Body of pancreas (tissue), 4 donors: Measurements from ENCODE around the gene NEO1. TPM values are rescaled to one million over a fixed set of nuclear protein-coding genes. Genes with fewer than 3 reads are reported as not detected.

Source experiments
- ATAC-seq: fragments of 150-250 bp; one replicate; pipeline ENCODE4 v1.9.1; 2016
- DNase-seq, 4 donors: peaks; one replicate each; pipeline ENCODE4 v3.0.0-alpha.2; 2019
- H3K27ac ChIP-seq, 4 donors: fragments of 200-600 bp; sonication (generic); 1 replicate in 3 of 4; 2 replicates in 1 of 4; pipeline versions ENCODE4 v1.5.1 to v1.6.1; 2016 to 2019; ENCODE audit warnings: mild to moderate bottlenecking in 1 of 4, mixed read lengths in 1 of 4, moderate library complexity in 1 of 4
- H3K27me3 ChIP-seq, 2 donors: fragments of 200-600 bp; sonication (generic); one replicate each; pipeline ENCODE4 v1.6.0; 2016; ENCODE audit warnings: mild to moderate bottlenecking in 1 of 2
- H3K36me3 ChIP-seq, 2 donors: fragments of 200-600 bp; sonication (generic); replicated peaks in 1 of 2; 2 replicates each; pipeline ENCODE4 v1.5.1; 2016; ENCODE audit warnings: low read depth in 2 of 2; ENCODE audit not compliant: insufficient read depth in 1 of 2
- H3K4me1 ChIP-seq: fragments of 200-600 bp; sonication (generic); one replicate; pipeline ENCODE4 v1.6.0; 2016
- H3K4me3 ChIP-seq, 2 donors: fragments of 200-600 bp; sonication (generic); 1 replicate in 1 of 2; 2 replicates in 1 of 2; pipeline ENCODE4 v1.5.1; 2016 to 2019
- H3K9me3 ChIP-seq, 3 donors: fragments of 200-600 bp; sonication (generic); 1 replicate in 2 of 3; 2 replicates in 1 of 3; pipeline ENCODE4 v1.5.1; 2016
- POLR2A ChIP-seq, 3 donors: fragments of 450-650 bp; IDR thresholded peaks; one replicate each; pipeline ENCODE4 v1.6.1; 2016; ENCODE audit warnings: antibody characterized with exemption in 3 of 3, mild to moderate bottlenecking in 2 of 3
- WGBS, 2 donors: methylation state at CpG; one replicate each; pipeline ENCODE4 v1.1.5; 2017; 5-methylcytosine and 5-hydroxymethylcytosine counted together
- intact Hi-C: fragments of 100-400 bp; cut with DNase I; formaldehyde crosslinking; loops from one replicate; pipeline ENCODE4 v1.15.1; 2023
- total RNA-seq, 2 donors: library from RNA; depleted of rRNA; stranded (reverse); fragments of >200 nt; gene quantifications; one replicate each; pipeline ENCODE4 v1.1.0, GENCODE V29; 2016
- TF ChIP-seq, protein P1 (sequence below), 7 experiments: fragments of 450-650 bp in 4 of 7; fragments of 200-600 bp in 3 of 7; sonication (generic) in 3 of 7; IDR thresholded peaks; one replicate each; pipeline ENCODE4 v1.5.1; 2016 to 2019; ENCODE audit warnings: antibody characterized with exemption in 7 of 7

Gene NEO1
- total RNA-seq, 2 donors from 2014 or later, result 18.2 to 29.7 TPM

GRCh38 chr15:73275862-73276261 is 223.6 kb downstream of the NEO1 start:
- DNase-seq, result no peak
- intact Hi-C loops, result no loop called here
- Histone ChIP-seq H3K36me3 (peaks cover 0 to 9% of the 10 kb centered on the region in 2 donors), H3K27ac (no peak overlapping the region), H3K27me3 (no peaks in the 10 kb centered on the region), H3K4me1 (no peaks in the 10 kb centered on the region), H3K4me3 (no peak overlapping the region), H3K9me3 (no peaks in the 10 kb centered on the region)
- ATAC-seq, result no peak
- TF ChIP-seq, protein P1, sequence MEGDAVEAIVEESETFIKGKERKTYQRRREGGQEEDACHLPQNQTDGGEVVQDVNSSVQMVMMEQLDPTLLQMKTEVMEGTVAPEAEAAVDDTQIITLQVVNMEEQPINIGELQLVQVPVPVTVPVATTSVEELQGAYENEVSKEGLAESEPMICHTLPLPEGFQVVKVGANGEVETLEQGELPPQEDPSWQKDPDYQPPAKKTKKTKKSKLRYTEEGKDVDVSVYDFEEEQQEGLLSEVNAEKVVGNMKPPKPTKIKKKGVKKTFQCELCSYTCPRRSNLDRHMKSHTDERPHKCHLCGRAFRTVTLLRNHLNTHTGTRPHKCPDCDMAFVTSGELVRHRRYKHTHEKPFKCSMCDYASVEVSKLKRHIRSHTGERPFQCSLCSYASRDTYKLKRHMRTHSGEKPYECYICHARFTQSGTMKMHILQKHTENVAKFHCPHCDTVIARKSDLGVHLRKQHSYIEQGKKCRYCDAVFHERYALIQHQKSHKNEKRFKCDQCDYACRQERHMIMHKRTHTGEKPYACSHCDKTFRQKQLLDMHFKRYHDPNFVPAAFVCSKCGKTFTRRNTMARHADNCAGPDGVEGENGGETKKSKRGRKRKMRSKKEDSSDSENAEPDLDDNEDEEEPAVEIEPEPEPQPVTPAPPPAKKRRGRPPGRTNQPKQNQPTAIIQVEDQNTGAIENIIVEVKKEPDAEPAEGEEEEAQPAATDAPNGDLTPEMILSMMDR (IDR thresholded peaks at IDR 0.05), result no peak
- TF ChIP-seq POLR2A (IDR thresholded peaks at IDR 0.05), result no peak

- TF ChIP-seq POLR2A (IDR thresholded peaks at IDR 0.05), result no peak
- TF ChIP-seq, protein P1 (IDR thresholded peaks at IDR 0.05), result no peak
- no peak overlapping the region for H3K27ac ChIP-seq
- peaks cover 0 to 8% of the 10 kb centered on the region in 2 donors for H3K36me3 ChIP-seq
Observed at GRCh38 chr15:73282567-73283365, 230.5 kb downstream of the NEO1 start.

GRCh38 chr15:73283366-73283962 is 231.2 kb downstream of the NEO1 start:
- no peak for DNase-seq
- WGBS, 2 donors, result 84 to 86% methylated on average over 2 of the region's 2 CpGs
- no peaks in the 10 kb centered on the region for H3K9me3 ChIP-seq
- H3K27ac ChIP-seq, result no peak overlapping the region
- no peaks in the 10 kb centered on the region for H3K4me1 ChIP-seq
- no peaks in the 10 kb centered on the region for H3K27me3 ChIP-seq
- intact Hi-C loops, result no loop called here
- no peak overlapping the region for H3K4me3 ChIP-seq
- no peak for ATAC-seq
- peaks cover 0 to 6% of the 10 kb centered on the region in 2 donors for H3K36me3 ChIP-seq
- no peak for TF ChIP-seq POLR2A (IDR thresholded peaks at IDR 0.05)
- TF ChIP-seq, protein P1 (IDR thresholded peaks at IDR 0.05), result no peak

More at GRCh38 chr15:73282567-73283365, 230.5 kb downstream of the NEO1 start:
- Histone ChIP-seq H3K9me3 (no peaks in the 10 kb centered on the region), H3K4me3 (no peak overlapping the region), H3K4me1 (no peaks in the 10 kb centered on the region), H3K27me3 (no peaks in the 10 kb centered on the region)
- WGBS, 2 donors, result 85 to 90% methylated on average over 8 of the region's 8 CpGs
- no peak for ATAC-seq
- DNase-seq, result no peak
- intact Hi-C loops, result no loop called here

GRCh38 chr15:73284090-73284716 is 231.9 kb downstream of the NEO1 start:
- Histone ChIP-seq H3K9me3 (no peaks in the 10 kb centered on the region), H3K36me3 (peaks cover 0 to 10% of the 10 kb centered on the region in 2 donors), H3K27ac (no peak overlapping the region), H3K4me1 (no peaks in the 10 kb centered on the region), H3K4me3 (no peak overlapping the region), H3K27me3 (no peaks in the 10 kb centered on the region)
- no peak for DNase-seq
- WGBS, 2 donors, result 77 to 80% methylated on average over 3 of the region's 3 CpGs
- intact Hi-C loops, result no loop called here
- TF ChIP-seq, protein P1 (IDR thresholded peaks at IDR 0.05), result peak in 4 of 7 experiments; percentile 6 to 20 (median 13)
- TF ChIP-seq POLR2A (IDR thresholded peaks at IDR 0.05), result no peak
- ATAC-seq, result no peak
